22Rv1 (cell line): Measurements from ENCODE around the gene OR5B17.
"Not testable (repeated sequence)": the region's sequence is repeated elsewhere in the genome, so short reads cannot be mapped to it uniquely, and the experiment has no call there.

Experiments
- H3K27ac ChIP-seq: fragments of 450-650 bp; 2 replicates; pipeline ENCODE4 v1.5.1; 2017
- ZFX ChIP-seq: fragments of 450-650 bp; IDR thresholded peaks from 2 replicates; pipeline ENCODE4 v1.6.1; 2017; ENCODE audit warnings: antibody characterized with exemption, borderline replicate concordance
- TF ChIP-seq, protein P1 (sequence below): fragments of 450-650 bp; IDR thresholded peaks from 2 replicates; pipeline ENCODE4 v1.5.1; 2017; ENCODE audit warnings: mild to moderate bottlenecking

OR5B17 gene

DNA sequence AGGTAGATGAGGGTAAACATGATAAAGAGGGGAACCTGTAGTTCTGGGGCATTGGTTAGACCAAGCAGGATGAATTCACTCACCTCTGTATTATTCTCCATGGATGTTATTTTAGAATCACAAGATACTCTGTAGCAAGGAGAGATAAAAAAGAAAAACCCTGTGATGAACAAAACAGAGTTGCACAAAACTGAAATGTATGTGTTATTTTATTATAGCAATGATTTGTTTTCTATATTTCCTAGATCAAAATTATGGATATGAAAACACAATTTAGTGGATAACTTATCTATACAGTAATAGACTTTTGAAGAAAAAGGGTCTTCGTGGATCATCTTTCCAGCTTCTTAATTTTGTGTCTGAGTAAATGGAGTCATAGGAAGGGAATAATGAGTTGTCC, at the start of gene OR5B17:
Gene OR5B17, minus strand, starts transcription at position 101 of the 400 bp plus-strand sequence. Its CDS starts 0 bp downstream, at position 101.
- no peak within 1 kb of the TSS for H3K27ac ChIP-seq
- TF ChIP-seq, protein P1, sequence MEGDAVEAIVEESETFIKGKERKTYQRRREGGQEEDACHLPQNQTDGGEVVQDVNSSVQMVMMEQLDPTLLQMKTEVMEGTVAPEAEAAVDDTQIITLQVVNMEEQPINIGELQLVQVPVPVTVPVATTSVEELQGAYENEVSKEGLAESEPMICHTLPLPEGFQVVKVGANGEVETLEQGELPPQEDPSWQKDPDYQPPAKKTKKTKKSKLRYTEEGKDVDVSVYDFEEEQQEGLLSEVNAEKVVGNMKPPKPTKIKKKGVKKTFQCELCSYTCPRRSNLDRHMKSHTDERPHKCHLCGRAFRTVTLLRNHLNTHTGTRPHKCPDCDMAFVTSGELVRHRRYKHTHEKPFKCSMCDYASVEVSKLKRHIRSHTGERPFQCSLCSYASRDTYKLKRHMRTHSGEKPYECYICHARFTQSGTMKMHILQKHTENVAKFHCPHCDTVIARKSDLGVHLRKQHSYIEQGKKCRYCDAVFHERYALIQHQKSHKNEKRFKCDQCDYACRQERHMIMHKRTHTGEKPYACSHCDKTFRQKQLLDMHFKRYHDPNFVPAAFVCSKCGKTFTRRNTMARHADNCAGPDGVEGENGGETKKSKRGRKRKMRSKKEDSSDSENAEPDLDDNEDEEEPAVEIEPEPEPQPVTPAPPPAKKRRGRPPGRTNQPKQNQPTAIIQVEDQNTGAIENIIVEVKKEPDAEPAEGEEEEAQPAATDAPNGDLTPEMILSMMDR, result no peak
- no peak for TF ChIP-seq ZFX

DNA sequence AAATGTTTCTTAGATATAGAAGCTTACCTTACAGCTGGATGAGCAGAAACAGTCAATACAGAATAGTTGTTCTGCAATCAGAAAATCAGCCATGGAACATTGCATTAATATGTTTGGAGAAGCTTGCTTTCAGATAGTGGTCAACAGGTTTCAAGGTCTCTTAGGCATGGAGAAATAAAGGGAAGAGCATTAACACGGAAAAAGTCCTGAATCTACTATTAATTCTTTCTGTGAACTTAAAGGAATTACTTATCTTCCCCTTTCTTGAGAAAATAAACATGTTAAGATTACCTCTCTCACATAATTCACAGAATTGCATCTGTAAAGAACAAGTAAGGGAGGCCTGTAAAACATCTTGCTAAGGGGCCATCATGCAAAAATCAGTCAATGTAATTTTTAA, 47.9 kb upstream of the OR5B17 start, which contains the start of gene OR5B3:
Gene OR5B3, minus strand, starts transcription at position 101 of the 400 bp plus-strand sequence. CDS start 3,465 bp downstream, outside the sequence.
- TF ChIP-seq, protein P1, result no peak
- no peak for TF ChIP-seq ZFX
- H3K27ac ChIP-seq, result no peak within 1 kb of the TSS

DNA sequence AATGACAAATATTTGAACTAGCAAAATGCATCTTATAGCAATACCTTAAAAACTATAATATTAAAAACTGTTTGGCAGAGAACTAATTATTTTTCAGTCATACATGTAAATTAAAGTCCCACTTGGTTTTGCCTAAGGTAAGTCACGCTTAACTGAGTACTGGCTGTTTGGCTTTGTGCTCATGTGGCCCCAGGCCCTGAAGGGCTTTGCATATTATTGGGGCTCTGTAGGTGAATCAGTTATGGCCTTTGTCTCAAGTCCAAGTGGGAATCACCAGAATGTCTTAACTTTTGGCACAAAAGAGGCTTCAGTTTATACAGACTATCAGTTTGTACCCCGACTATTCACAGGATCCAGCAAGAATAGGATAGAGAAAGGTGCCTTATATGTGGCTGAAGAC, 40.8 kb upstream of the OR5B17 start:
- H3K27ac ChIP-seq, result not testable (repeated sequence)

DNA sequence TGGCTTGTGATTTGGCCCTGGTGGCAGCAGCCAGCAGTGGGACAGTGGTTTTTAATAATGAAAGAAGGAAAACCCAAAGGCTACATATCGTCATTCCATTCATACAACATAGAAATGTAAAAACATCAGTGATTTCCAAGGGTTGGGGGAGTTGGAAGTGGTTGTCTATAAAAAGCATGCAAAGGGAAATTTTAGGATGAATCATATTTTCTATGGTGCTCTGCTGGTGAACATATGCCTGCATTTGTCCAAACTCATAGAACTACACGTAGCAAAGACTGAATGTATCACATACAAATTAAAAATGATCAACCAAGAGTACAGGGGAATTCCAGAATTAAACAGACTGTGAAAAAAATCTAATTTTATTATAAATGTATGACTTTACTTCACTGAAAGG, 36.7 kb upstream of the OR5B17 start:
- H3K27ac ChIP-seq, result no peak overlapping the region
- no peak for TF ChIP-seq ZFX
- TF ChIP-seq, protein P1, result no peak

DNA sequence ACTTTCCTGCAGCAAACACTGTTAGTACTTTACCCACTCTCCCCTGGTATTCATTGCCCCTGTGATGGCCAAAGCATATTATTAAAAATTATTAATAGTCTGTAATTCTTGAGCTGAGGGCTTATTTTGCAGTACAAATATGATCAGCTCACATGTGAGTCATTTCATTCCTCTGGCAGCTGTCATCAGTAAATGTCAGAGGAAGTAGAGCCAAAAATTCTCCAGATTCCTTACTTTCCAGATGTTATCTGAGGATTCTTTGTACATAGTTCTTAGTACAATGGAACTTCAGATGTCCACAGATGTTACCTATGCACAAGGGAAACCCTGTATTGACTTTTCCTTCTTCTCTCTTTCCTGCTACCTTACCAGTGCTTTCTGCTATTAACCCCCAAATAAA, 35.3 kb upstream of the OR5B17 start:
- TF ChIP-seq, protein P1, result no peak
- TF ChIP-seq ZFX, result no peak
- H3K27ac ChIP-seq, result no peak overlapping the region

DNA sequence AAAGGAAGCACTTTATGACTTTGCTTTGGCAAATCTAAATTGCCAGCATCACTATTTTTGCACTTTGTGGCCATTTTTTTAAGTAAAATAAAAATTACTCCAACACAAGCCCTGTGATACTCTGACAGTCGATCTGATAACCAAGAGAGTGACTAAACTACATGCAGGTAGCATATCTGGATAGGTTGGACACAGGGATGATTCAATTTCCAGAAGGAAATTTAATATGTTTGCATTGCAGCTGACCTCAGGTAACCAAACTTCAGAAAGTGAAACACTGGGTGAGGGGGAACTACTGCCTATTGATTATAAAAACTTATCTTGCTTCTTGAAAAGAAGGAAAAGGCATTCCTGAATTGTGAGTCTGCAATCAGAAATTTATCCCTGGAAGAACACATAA, 33.9 kb upstream of the OR5B17 start:
- no peak overlapping the region for H3K27ac ChIP-seq
- TF ChIP-seq, protein P1, result no peak
- no peak for TF ChIP-seq ZFX

DNA sequence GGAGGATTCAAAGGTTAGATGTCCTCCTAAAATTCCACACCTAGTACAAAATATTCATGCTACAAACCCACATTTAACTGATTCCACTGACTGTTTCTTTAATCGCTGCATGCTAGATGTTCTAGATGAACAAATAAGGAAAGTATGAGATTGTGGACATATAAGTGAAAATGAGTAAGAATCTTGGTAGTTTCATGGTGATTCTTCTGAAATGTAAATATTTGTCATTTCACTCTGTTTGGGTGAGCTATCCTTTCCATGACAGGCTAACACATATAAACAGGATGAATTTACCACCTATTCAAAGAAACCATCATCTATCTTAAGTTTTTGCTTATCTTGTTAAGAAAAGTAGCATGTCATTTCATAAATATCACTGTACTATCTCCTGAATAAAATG, 33.0 kb upstream of the OR5B17 start:
- no peak overlapping the region for H3K27ac ChIP-seq

More for the DNA sequence above, 33.0 kb upstream of the OR5B17 start:
- TF ChIP-seq ZFX, result no peak
- TF ChIP-seq, protein P1, result no peak
